SK-N-SH (cell line): Measurements from ENCODE around the gene DNM2. TPM values are rescaled to one million over a fixed set of nuclear protein-coding genes. Genes with fewer than 3 reads are reported as not detected.
A peak's percentile ranks its signal among the peaks of the same experiment; 100 is the strongest.
"Not testable (repeated sequence)": the region's sequence is repeated elsewhere in the genome, so short reads cannot be mapped to it uniquely, and the experiment has no call there.

Experiments
- CTCF ChIA-PET: fragments of 300-600, 350-600 bp; formaldehyde crosslinking; extraction: SDS; loops from one replicate; lab custom pipeline; 2021; lab: Yijun Ruan, JAX
- POLR2A ChIA-PET: fragments of 350-600 bp; sonication (Branson Sonifier 250); formaldehyde crosslinking; extraction: SDS; loops from one replicate; lab custom pipeline; 2020; ENCODE audit warnings: antibody characterized with exemption, inconsistent platforms; lab: Yijun Ruan, JAX
- DNase-seq: peaks from one replicate; pipeline ENCODE4 v3.0.0; 2012
- H2AFZ ChIP-seq: fragments of 200-600 bp; sonication (generic); 2 replicates; pipeline ENCODE4 v1.8.1; 2016; ENCODE audit warnings: antibody characterized with exemption, mild to moderate bottlenecking, low read depth
- H3F3A ChIP-seq: fragments of 200-600 bp; sonication (generic); replicated peaks from 2 replicates; pipeline ENCODE3; 2016; ENCODE audit warnings: antibody characterized with exemption, mild to moderate bottlenecking; ENCODE audit not compliant: insufficient read depth
- H3K27ac ChIP-seq, 2 experiments: fragments of 200-500 bp in 1 of 2; fragments of 200-600 bp in 1 of 2; sonication (Bioruptor generic) in 1 of 2; sonication (generic), shearing (Covaris generic) in 1 of 2; 2 replicates each; pipeline versions ENCODE4 v1.5.1 to v1.6.1; 2014 to 2016; ENCODE audit warnings: low read depth in 2 of 2, inconsistent platforms in 1 of 2, low read length in 1 of 2, mild to moderate bottlenecking in 1 of 2, mixed read lengths in 1 of 2
- H3K27me3 ChIP-seq: fragments of 200-600 bp; sonication (generic), shearing (Covaris generic); 2 replicates; pipeline ENCODE4 v1.6.1; 2016; ENCODE audit warnings: mixed run types; ENCODE audit not compliant: insufficient read depth
- H3K36me3 ChIP-seq, 2 experiments: fragments of 200-500 bp in 1 of 2; fragments of 200-600 bp in 1 of 2; sonication (Bioruptor generic) in 1 of 2; sonication (generic) in 1 of 2; replicated peaks in 1 of 2; 2 replicates each; pipeline versions ENCODE3 to v1.5.1; 2014 to 2016; ENCODE audit warnings: low read length in 1 of 2, mild to moderate bottlenecking in 1 of 2; ENCODE audit not compliant: insufficient read depth in 2 of 2, control insufficient read depth in 1 of 2
- H3K4me1 ChIP-seq, 2 experiments: fragments of 200-500 bp in 1 of 2; fragments of 200-600 bp in 1 of 2; sonication (Bioruptor generic) in 1 of 2; sonication (generic), shearing (Covaris generic) in 1 of 2; 2 replicates each; pipeline versions ENCODE4 v1.5.1 to v1.6.1; 2014 to 2016; ENCODE audit warnings: low read depth in 1 of 2, low read length in 1 of 2, mixed run types in 1 of 2; ENCODE audit not compliant: insufficient read depth in 2 of 2, control insufficient read depth in 1 of 2
- H3K4me2 ChIP-seq: fragments of 200-600 bp; sonication (generic), shearing (Covaris generic); 2 replicates; pipeline ENCODE4 v1.6.1; 2017; ENCODE audit warnings: mixed run types
- H3K4me3 ChIP-seq, 2 experiments: fragments of 200-500 bp in 1 of 2; fragments of 200-600 bp in 1 of 2; sonication (Bioruptor generic) in 1 of 2; sonication (generic), shearing (Covaris generic) in 1 of 2; 2 replicates each; pipeline versions ENCODE4 v1.5.1 to v1.8.1; 2014 to 2016; ENCODE audit warnings: low read depth in 2 of 2, inconsistent platforms in 1 of 2, low read length in 1 of 2, mild to moderate bottlenecking in 1 of 2, mixed read lengths in 1 of 2, moderate library complexity in 1 of 2
- H3K79me2 ChIP-seq: fragments of 200-600 bp; sonication (generic); 2 replicates; pipeline ENCODE4 v1.8.1; 2017; ENCODE audit warnings: mild to moderate bottlenecking; ENCODE audit not compliant: insufficient read depth
- H3K9ac ChIP-seq: fragments of 200-600 bp; sonication (generic); 2 replicates; pipeline ENCODE4 v1.6.1; 2017; ENCODE audit warnings: mixed run types
- H3K9me2 ChIP-seq: fragments of 200-600 bp; sonication (generic); 2 replicates; pipeline ENCODE4 v1.6.1; 2017; ENCODE audit warnings: mixed run types
- H3K9me3 ChIP-seq: fragments of 200-600 bp; sonication (generic); 2 replicates; pipeline ENCODE4 v1.6.1; 2017; ENCODE audit warnings: mixed run types, mild to moderate bottlenecking, moderate library complexity
- H4K20me1 ChIP-seq: fragments of 200-600 bp; sonication (generic); 2 replicates; pipeline ENCODE4 v1.6.1; 2017; ENCODE audit warnings: mild to moderate bottlenecking, mixed run types; ENCODE audit not compliant: insufficient read depth
- CTCF ChIP-seq: fragments of 200-600 bp; sonication (generic); IDR thresholded peaks from 2 replicates; pipeline ENCODE4 v1.6.1; 2017; ENCODE audit warnings: antibody characterized with exemption, mild to moderate bottlenecking, moderate library complexity
- EP300 ChIP-seq, 2 experiments: IDR thresholded peaks; 2 replicates each; pipeline versions ENCODE4 v1.4.0 to v1.6.1; 2012; ENCODE audit warnings: borderline replicate concordance in 1 of 2, low read depth in 1 of 2, low read length in 1 of 2
- FOSL2 ChIP-seq: IDR thresholded peaks from 2 replicates; pipeline ENCODE4 v1.4.0; 2012; ENCODE audit warnings: low read depth, mild to moderate bottlenecking, moderate library complexity, borderline replicate concordance
- GATA2 ChIP-seq: sonication (generic); formaldehyde crosslinking; IDR thresholded peaks from 2 replicates; pipeline ENCODE4 v1.5.0; 2020; ENCODE audit warnings: mild to moderate bottlenecking, missing genetic modification reagents
- JUND ChIP-seq: IDR thresholded peaks from 2 replicates; pipeline ENCODE4 v1.4.0; 2012
- MEF2A ChIP-seq: IDR thresholded peaks from 2 replicates; pipeline ENCODE4 v1.4.0; 2012; ENCODE audit warnings: low read depth, borderline replicate concordance
- MXI1 ChIP-seq: IDR thresholded peaks from 2 replicates; pipeline ENCODE4 v1.6.1; 2012; ENCODE audit warnings: mild to moderate bottlenecking, low read depth, low read length, improper control_type of control experiment
- PBX3 ChIP-seq: IDR thresholded peaks from 2 replicates; pipeline ENCODE4; 2012
- POLR2AphosphoS5 ChIP-seq: IDR thresholded peaks from 2 replicates; pipeline ENCODE4 v1.6.1; 2012; ENCODE audit warnings: low read depth, low read length
- SIN3A ChIP-seq: IDR thresholded peaks from 2 replicates; pipeline ENCODE4 v1.6.1; 2012; ENCODE audit warnings: low read depth, mild to moderate bottlenecking, low read length, moderate library complexity, borderline replicate concordance
- USF1 ChIP-seq: IDR thresholded peaks from 2 replicates; pipeline ENCODE4 v1.4.0; 2012; ENCODE audit warnings: low read depth, borderline replicate concordance
- USF2 ChIP-seq: fragments of 150-350 bp; IDR thresholded peaks from 2 replicates; pipeline ENCODE4 v1.6.1; 2017; ENCODE audit warnings: antibody characterized with exemption, low read length, low read depth, borderline replicate concordance
- ZBTB33 ChIP-seq: IDR thresholded peaks from 2 replicates; pipeline ENCODE4 v1.4.0; 2012; ENCODE audit warnings: low read depth, borderline replicate concordance
- WGBS: methylation state at CpG from one replicate; pipeline ENCODE4 v1.1.6; 2017; ENCODE audit warnings: low lambda C conversion rate; 5-methylcytosine and 5-hydroxymethylcytosine counted together
- polyA plus RNA-seq, 3 experiments: library from polyadenylated mRNA; depleted of rRNA; stranded (reverse); fragments of >200 nt; gene quantifications; 2 replicates each; pipeline ENCODE4 v1.2.3, GENCODE V29; 2012
- TF ChIP-seq, protein P1 (sequence below): IDR thresholded peaks from 2 replicates; pipeline ENCODE4 v1.4.0; 2012; ENCODE audit warnings: low read depth

DNM2 gene
- polyA plus RNA-seq, 1 of the 3 experiments (the other 2 are of a cell fraction): 52.5 TPM

DNA sequence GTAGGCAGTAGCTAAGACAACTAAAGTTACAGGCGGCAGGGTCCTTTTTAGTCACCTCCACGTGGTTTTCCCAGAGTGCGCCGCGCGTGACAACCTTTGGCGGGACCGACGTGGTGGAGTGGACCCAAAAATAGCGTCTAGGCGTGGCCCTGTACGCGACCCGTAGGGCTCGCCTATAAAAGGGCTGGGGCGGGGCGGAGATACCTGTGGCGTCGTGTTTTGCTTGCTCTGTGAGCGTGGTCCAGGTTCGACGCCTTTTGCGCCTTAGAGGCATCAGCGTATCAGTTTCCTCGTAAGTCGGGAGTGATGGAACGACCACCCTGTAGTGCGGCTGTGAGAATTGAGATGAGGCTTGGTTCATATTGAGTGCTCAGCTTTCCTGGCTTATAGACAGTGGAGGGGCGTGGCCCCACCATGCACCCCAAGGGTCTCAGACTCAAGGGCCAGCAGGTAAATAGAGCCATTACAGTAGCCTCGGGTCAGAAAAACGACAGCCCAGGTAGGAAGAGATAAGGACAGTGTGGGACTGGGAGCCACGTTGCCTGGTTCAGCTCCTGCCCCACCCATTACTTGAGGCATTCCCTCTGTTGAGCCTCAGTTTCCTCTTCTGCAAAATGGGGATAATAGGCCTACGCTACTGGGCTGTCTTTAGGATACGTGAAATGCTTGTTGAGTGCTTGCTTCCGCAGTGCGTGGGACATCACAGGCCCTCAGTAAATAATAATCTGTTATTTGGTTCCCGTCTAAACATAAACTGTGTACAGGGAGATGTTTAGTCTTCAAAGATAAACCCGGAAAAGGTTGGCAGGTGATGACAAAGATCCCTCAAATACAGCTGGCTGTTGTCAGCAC, 118.8 kb downstream of the DNM2 start:
- WGBS: 49% methylated on average over 31 of the region's 38 CpGs
- H3K36me3 ChIP-seq: peaks cover 8 to 11% of the 10 kb centered on the region in 2 experiments
- peaks cover 0 to 13% of the 10 kb centered on the region in 2 experiments; a peak in 1 of 4 replicates for H3K4me1 ChIP-seq
- peak overlapping the region; percentile 96 for H2AFZ ChIP-seq
- peak overlapping the region; percentile 62 to 71 for H3K4me3 ChIP-seq
- no peak for DNase-seq
- no peaks in the 10 kb centered on the region for H3K9me2 ChIP-seq
- peak overlapping the region; percentile 97 for H3K27ac ChIP-seq
- H3K9ac ChIP-seq: peak overlapping the region; percentile 97
- ChIA-PET CTCF (interaction anchor here (0.8 to 11.1 kb wide), 21 partner anchors 10 to 394 kb away, joined by 3 to 146 read pairs (median 4); partner anchors contain the start of genes DNM2 and QTRT1), POLR2A (interaction anchor here (0.6 to 2.4 kb wide), 12 partner anchors 15 to 141 kb away, joined by 3 to 13 read pairs (median 5); partner anchors contain the start of genes DNM2 and SMARCA4)
- H3K27me3 ChIP-seq: no peaks in the 10 kb centered on the region
- H3K4me2 ChIP-seq: peak overlapping the region; percentile 91
- no peaks in the 10 kb centered on the region for H4K20me1 ChIP-seq
- 0 out of 2 replicates have a peak, but pooled peaks cover 10% of the 10 kb centered on the region for H3K79me2 ChIP-seq
- TF ChIP-seq MXI1 (peak; percentile 88), ZBTB33 (no peak), CTCF (no peak), FOSL2 (no peak), USF2 (peak; percentile 65), EP300 (IDR thresholded peaks at IDR 0.05; ENCODE audit: borderline replicate concordance in 1 of 2, low read depth in 1 of 2, low read length in 1 of 2) (no peak), JUND (no peak), POLR2AphosphoS5 (no peak), MEF2A (peak; percentile 62; the same call in 1 of the 2 replicates), USF1 (peak; percentile 91), GATA2 (CRISPR knock-in tag) (no peak), PBX3 (no peak), SIN3A (no peak)
- TF ChIP-seq, protein P1, sequence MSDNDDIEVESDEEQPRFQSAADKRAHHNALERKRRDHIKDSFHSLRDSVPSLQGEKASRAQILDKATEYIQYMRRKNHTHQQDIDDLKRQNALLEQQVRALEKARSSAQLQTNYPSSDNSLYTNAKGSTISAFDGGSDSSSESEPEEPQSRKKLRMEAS: peak; percentile 99
- TF ChIP-seq, all 33 proteins: peak for 5
- Histone ChIP-seq H3K9me3 (no peaks in the 10 kb centered on the region), H3F3A (peaks cover 10% of the 10 kb centered on the region)

DNA sequence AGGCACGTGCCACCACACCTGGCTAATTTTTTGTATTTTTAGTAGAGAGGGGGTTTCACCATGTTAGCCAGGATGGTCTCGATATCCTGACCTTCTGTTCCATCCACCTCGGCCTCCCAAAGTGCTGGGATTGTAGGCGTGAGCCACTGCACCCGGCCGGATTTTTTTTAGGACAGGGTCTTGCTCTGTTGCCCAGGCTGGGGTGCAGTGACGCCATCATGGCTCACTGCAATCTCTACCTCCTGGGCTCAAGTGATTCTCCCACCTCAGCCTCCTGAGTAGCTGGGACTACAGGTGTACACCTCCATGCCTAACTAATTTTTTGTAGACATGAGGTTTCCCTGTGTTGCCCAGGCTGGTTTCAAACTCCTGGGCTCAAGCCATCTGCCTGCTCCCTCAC, 119.8 kb downstream of the DNM2 start:
- POLR2A ChIA-PET, H3K27ac ChIP-seq, H3K4me2 ChIP-seq, H3K9me3 ChIP-seq, H3K36me3 ChIP-seq, H2AFZ ChIP-seq, H3K9ac ChIP-seq, DNase-seq, H3K4me3 ChIP-seq, H3K9me2 ChIP-seq, H3K27me3 ChIP-seq, H3K79me2 ChIP-seq, H4K20me1 ChIP-seq: not testable (repeated sequence)
- 93% methylated on average over 7 of the region's 7 CpGs for WGBS
- H3K4me1 ChIP-seq: peaks cover 0 to 13% of the 10 kb centered on the region in 2 experiments; a peak in 1 of 4 replicates
- CTCF ChIA-PET: interaction anchor here (0.8 to 11.1 kb wide), 6 partner anchors 9 to 119 kb away, joined by 3 to 146 read pairs (median 14); partner anchors contain the start of gene DNM2
- peaks cover 10% of the 10 kb centered on the region for H3F3A ChIP-seq
